ENCODE measurements around the gene AIG1. TPM values are rescaled to one million over a fixed set of nuclear protein-coding genes. Genes with fewer than 3 reads are reported as not detected.
A peak's percentile ranks its signal among the peaks of the same experiment; 100 is the strongest.

The AIG1 gene
- total RNA-seq, 1 donor from 2014 or later = 35.2 TPM

DNA sequence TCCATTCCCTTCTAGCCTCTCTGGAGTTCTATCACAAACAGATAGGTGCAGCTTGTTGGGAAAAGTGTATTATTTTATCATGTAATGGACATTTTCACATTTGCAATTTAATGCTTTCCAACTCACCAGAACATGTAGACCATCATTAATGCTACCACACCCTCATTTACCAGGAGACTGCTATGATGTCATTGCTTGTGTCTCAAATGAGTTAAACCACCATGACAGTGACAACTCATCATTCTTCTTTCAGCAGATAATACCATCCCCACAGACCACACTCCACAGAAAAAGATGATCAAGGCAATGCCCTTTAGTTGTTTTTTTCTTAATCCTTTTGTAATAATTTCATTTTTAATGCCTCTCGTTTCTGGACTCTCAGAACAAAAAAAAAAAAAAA, 168.7 kb downstream of the AIG1 start:
- DNase-seq (ENCODE audit: low read depth) (no peak), FAIRE-seq (no peak)
- H3K36me3 ChIP-seq (ENCODE audit: insufficient read depth, low read length) = no peaks in the 10 kb centered on the region
- H3K27ac Mint-ChIP-seq (ENCODE audit: unreplicated experiment) = no peak overlapping the region
- H3K9ac ChIP-seq (ENCODE audit: low read length) = no peak overlapping the region
- peaks cover 3% of the 10 kb centered on the region for H3K9me3 Mint-ChIP-seq (ENCODE audit: unreplicated experiment)
- H3K79me2 ChIP-seq (ENCODE audit: insufficient read depth, low read length) = no peaks in the 10 kb centered on the region
- H3K4me1 Mint-ChIP-seq (ENCODE audit: low read depth, unreplicated experiment) = no peaks in the 10 kb centered on the region
- no peak overlapping the region for H3K4me3 Mint-ChIP-seq (ENCODE audit: unreplicated experiment)
- H3K36me3 Mint-ChIP-seq (ENCODE audit: low read depth, unreplicated experiment) = no peaks in the 10 kb centered on the region
- no peak overlapping the region for H2AFZ ChIP-seq (ENCODE audit: low read depth, low read length)
- H3K27me3 ChIP-seq (ENCODE audit: insufficient read depth, low read length) = no peaks in the 10 kb centered on the region
- H3K27me3 Mint-ChIP-seq (ENCODE audit: low read depth, unreplicated experiment) = no peaks in the 10 kb centered on the region
- TF ChIP-seq, protein P1, sequence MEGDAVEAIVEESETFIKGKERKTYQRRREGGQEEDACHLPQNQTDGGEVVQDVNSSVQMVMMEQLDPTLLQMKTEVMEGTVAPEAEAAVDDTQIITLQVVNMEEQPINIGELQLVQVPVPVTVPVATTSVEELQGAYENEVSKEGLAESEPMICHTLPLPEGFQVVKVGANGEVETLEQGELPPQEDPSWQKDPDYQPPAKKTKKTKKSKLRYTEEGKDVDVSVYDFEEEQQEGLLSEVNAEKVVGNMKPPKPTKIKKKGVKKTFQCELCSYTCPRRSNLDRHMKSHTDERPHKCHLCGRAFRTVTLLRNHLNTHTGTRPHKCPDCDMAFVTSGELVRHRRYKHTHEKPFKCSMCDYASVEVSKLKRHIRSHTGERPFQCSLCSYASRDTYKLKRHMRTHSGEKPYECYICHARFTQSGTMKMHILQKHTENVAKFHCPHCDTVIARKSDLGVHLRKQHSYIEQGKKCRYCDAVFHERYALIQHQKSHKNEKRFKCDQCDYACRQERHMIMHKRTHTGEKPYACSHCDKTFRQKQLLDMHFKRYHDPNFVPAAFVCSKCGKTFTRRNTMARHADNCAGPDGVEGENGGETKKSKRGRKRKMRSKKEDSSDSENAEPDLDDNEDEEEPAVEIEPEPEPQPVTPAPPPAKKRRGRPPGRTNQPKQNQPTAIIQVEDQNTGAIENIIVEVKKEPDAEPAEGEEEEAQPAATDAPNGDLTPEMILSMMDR (IDR thresholded peaks at IDR 0.05; ENCODE audit: insufficient read depth, low read depth, low read length) = no peak
- TF ChIP-seq EZH2 (IDR thresholded peaks at IDR 0.05; ENCODE audit: insufficient read depth, low read length) = no peak
- no peak overlapping the region for H3K27ac ChIP-seq (ENCODE audit: low read depth, low read length)
- no peaks in the 10 kb centered on the region for H4K20me1 ChIP-seq (ENCODE audit: insufficient read depth, low read length)
- H3K4me1 ChIP-seq (ENCODE audit: insufficient read depth, low read length) = no peaks in the 10 kb centered on the region
- no peak overlapping the region for H3K4me3 ChIP-seq (ENCODE audit: insufficient read depth, low read depth, low read length)
- H3K9me3 ChIP-seq (ENCODE audit: insufficient read depth, low read depth, low read length) = no peaks in the 10 kb centered on the region
- no peak overlapping the region for H3K4me2 ChIP-seq (ENCODE audit: low read length)

DNA sequence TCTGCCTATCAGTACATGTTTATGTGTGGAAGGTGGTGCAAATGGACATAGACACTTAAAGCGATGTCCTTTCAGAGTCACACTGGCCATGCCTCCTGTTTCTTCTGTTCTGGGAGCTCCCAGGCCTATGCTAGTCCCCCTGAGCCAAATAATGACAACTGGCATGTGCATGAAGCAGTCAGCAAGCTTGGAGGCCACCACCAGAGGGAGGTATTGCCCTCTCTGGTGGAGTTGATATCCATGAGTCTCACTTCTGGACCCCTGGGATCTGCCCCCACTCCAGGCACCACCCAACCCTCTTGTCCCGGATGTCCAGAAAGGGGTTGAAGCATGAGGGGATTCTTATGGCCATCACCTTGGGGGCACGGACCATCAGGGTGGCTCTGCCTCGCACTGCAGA, 172.2 kb downstream of the AIG1 start:
- no peaks in the 10 kb centered on the region for H3K36me3 Mint-ChIP-seq (ENCODE audit: low read depth, unreplicated experiment)
- Histone ChIP-seq H3K4me1 (ENCODE audit: insufficient read depth, low read length) (no peaks in the 10 kb centered on the region), H3K4me3 (ENCODE audit: insufficient read depth, low read depth, low read length) (no peak overlapping the region), H3K27me3 (ENCODE audit: insufficient read depth, low read length) (no peaks in the 10 kb centered on the region), H3K9me3 (ENCODE audit: insufficient read depth, low read depth, low read length) (no peaks in the 10 kb centered on the region), H3K36me3 (ENCODE audit: insufficient read depth, low read length) (no peaks in the 10 kb centered on the region), H3K27ac (ENCODE audit: low read depth, low read length) (no peak overlapping the region), H2AFZ (ENCODE audit: low read depth, low read length) (no peak overlapping the region), H3K9ac (ENCODE audit: low read length) (no peak overlapping the region), H4K20me1 (ENCODE audit: insufficient read depth, low read length) (no peaks in the 10 kb centered on the region), H3K4me2 (ENCODE audit: low read length) (no peak overlapping the region), H3K79me2 (ENCODE audit: insufficient read depth, low read length) (no peaks in the 10 kb centered on the region)
- no peak overlapping the region for H3K27ac Mint-ChIP-seq (ENCODE audit: unreplicated experiment)
- FAIRE-seq = no peak
- no peak overlapping the region for H3K4me3 Mint-ChIP-seq (ENCODE audit: unreplicated experiment)
- TF ChIP-seq, protein P1 (IDR thresholded peaks at IDR 0.05; ENCODE audit: insufficient read depth, low read depth, low read length) = peak; percentile 47
- TF ChIP-seq EZH2 (IDR thresholded peaks at IDR 0.05; ENCODE audit: insufficient read depth, low read length) = no peak
- H3K4me1 Mint-ChIP-seq (ENCODE audit: low read depth, unreplicated experiment) = no peaks in the 10 kb centered on the region
- H3K27me3 Mint-ChIP-seq (ENCODE audit: low read depth, unreplicated experiment) = no peaks in the 10 kb centered on the region
- peaks cover 3% of the 10 kb centered on the region for H3K9me3 Mint-ChIP-seq (ENCODE audit: unreplicated experiment)
- no peak for DNase-seq (ENCODE audit: low read depth)

DNA sequence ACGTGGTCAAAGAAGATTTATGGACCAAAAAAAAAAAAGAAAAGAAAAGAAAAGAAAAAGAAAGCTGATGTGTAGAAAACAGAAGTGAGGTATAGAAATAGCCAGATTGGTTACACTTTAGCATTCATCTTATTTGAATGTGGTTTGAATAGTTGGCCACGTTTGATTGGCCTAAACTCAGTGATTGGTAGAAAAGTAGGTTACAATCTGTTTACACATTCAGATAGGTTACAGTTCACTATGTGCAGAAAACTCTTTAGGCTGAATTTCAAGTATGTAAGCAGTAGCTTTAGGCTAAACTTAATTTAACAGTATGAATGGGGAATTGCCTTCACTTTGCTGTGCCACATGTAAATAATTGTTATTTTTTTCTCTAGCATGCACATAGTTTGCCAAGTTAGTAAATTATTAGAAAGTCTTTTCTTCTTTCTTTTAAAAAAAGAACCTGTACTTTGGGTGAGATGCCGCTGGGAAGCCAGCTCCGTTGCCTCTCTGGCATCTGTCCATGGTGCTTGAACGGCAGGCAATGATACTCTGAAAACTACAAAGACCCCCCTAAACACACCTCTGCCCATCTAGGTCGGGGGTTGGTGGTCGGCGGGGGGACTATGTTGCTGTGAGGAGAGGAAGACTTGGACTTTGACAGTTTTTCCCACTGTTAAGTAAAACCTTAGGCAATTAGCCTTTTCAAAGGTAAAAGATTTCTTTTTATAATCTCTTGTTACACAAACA, 173.0 kb downstream of the AIG1 start:
- Histone ChIP-seq H3K9ac (ENCODE audit: low read length) (no peak overlapping the region), H4K20me1 (ENCODE audit: insufficient read depth, low read length) (no peaks in the 10 kb centered on the region), H2AFZ (ENCODE audit: low read depth, low read length) (no peak overlapping the region), H3K4me3 (ENCODE audit: insufficient read depth, low read depth, low read length) (no peak overlapping the region), H3K4me1 (ENCODE audit: insufficient read depth, low read length) (no peaks in the 10 kb centered on the region), H3K36me3 (ENCODE audit: insufficient read depth, low read length) (no peaks in the 10 kb centered on the region), H3K27ac (ENCODE audit: low read depth, low read length) (no peak overlapping the region), H3K4me2 (ENCODE audit: low read length) (no peak overlapping the region), H3K79me2 (ENCODE audit: insufficient read depth, low read length) (no peaks in the 10 kb centered on the region), H3K9me3 (ENCODE audit: insufficient read depth, low read depth, low read length) (no peaks in the 10 kb centered on the region), H3K27me3 (ENCODE audit: insufficient read depth, low read length) (no peaks in the 10 kb centered on the region)
- Mint-ChIP-seq H3K4me1 (ENCODE audit: low read depth, unreplicated experiment) (no peaks in the 10 kb centered on the region), H3K27ac (ENCODE audit: unreplicated experiment) (no peak overlapping the region), H3K36me3 (ENCODE audit: low read depth, unreplicated experiment) (no peaks in the 10 kb centered on the region), H3K9me3 (ENCODE audit: unreplicated experiment) (no peaks in the 10 kb centered on the region), H3K4me3 (ENCODE audit: unreplicated experiment) (no peak overlapping the region), H3K27me3 (ENCODE audit: low read depth, unreplicated experiment) (no peaks in the 10 kb centered on the region)
- TF ChIP-seq EZH2 (IDR thresholded peaks at IDR 0.05; ENCODE audit: insufficient read depth, low read length) = no peak
- TF ChIP-seq, protein P1 (IDR thresholded peaks at IDR 0.05; ENCODE audit: insufficient read depth, low read depth, low read length) = no peak
- DNase-seq (ENCODE audit: low read depth) = no peak
- FAIRE-seq = peak; percentile 29
